Stimulated activated CD8-positive, alpha-beta memory T cell treated with anti-CD3 and anti-CD28 coated beads, Interleukin-12 subunit alpha, Interleukin-12 subunit beta, amount 100 ng/mL, for 24 hours (primary cell): ENCODE measurements around the gene RAP1B.

Experiments used
- DNase-seq: peaks from one replicate; pipeline ENCODE4 v3.0.0-alpha.2; 2020; ENCODE audit errors: extremely low read depth

RAP1B gene

GRCh38 chr12:68610370-68611093 is at the start of gene RAP1B:
Gene RAP1B (plus strand): TSS chr12:68610899. CDS start chr12:68648725, 37,826 bp downstream.
- peak; percentile 68 for DNase-seq

GRCh38 chr12:68561830-68562229 is 48.9 kb upstream of the RAP1B start:
- no peak for DNase-seq

- no peak for DNase-seq
Observed at GRCh38 chr12:68564166-68564565, 46.5 kb upstream of the RAP1B start.

- no peak for DNase-seq
Observed at GRCh38 chr12:68565391-68565903, 45.3 kb upstream of the RAP1B start.

GRCh38 chr12:68568922-68569569 is 41.7 kb upstream of the RAP1B start:
- no peak for DNase-seq

GRCh38 chr12:68572661-68573060 is 38.0 kb upstream of the RAP1B start:
- DNase-seq = no peak

GRCh38 chr12:68573406-68573805 is 37.3 kb upstream of the RAP1B start:
- no peak for DNase-seq

GRCh38 chr12:68577949-68578348 is 32.8 kb upstream of the RAP1B start:
- DNase-seq = no peak

- no peak for DNase-seq
Observed at GRCh38 chr12:68578765-68579164, 31.9 kb upstream of the RAP1B start.

- no peak for DNase-seq
Observed at GRCh38 chr12:68579254-68579653, 31.4 kb upstream of the RAP1B start.

- no peak for DNase-seq
Observed at GRCh38 chr12:68580911-68581310, 29.8 kb upstream of the RAP1B start.

GRCh38 chr12:68581926-68582325 is 28.8 kb upstream of the RAP1B start:
- no peak for DNase-seq

- DNase-seq = no peak
Observed at GRCh38 chr12:68585966-68586365, 24.7 kb upstream of the RAP1B start.

- DNase-seq = no peak
Observed at GRCh38 chr12:68587448-68587873, 23.2 kb upstream of the RAP1B start.

GRCh38 chr12:68589194-68589593 is 21.5 kb upstream of the RAP1B start:
- no peak for DNase-seq

GRCh38 chr12:68591734-68592418 is 18.8 kb upstream of the RAP1B start:
- DNase-seq = no peak

- no peak for DNase-seq
Observed at GRCh38 chr12:68595241-68595640, 15.5 kb upstream of the RAP1B start.

- no peak for DNase-seq
Observed at GRCh38 chr12:68601767-68602166, 8.9 kb upstream of the RAP1B start.

GRCh38 chr12:68602720-68603119 is 8.0 kb upstream of the RAP1B start:
- DNase-seq = no peak

- DNase-seq = no peak
Observed at GRCh38 chr12:68608191-68608590, 2.5 kb upstream of the RAP1B start.

GRCh38 chr12:68609998-68610369 is 715 bp upstream of the RAP1B start:
- DNase-seq = no peak

GRCh38 chr12:68611094-68611805 is 551 bp downstream of the RAP1B start:
- DNase-seq = no peak
